SU-DHL-6 (cell line): Measurements from ENCODE around the gene IFI30.

ENCODE experiments used
- H2AFZ ChIP-seq: fragments of 200-600 bp; sonication (generic); 2 replicates; pipeline ENCODE4 v1.6.1; 2014; ENCODE audit warnings: low read depth, mild to moderate bottlenecking, moderate library complexity, mixed read lengths, antibody characterized with exemption, low read length; ENCODE audit not compliant: severe bottlenecking
- H3F3A ChIP-seq: fragments of 200-600 bp; shearing (Covaris generic); 2 replicates; pipeline ENCODE4 v1.6.0; 2016; ENCODE audit warnings: antibody characterized with exemption, mild to moderate bottlenecking; ENCODE audit not compliant: insufficient read depth
- H3K27ac ChIP-seq: fragments of 200-600 bp; sonication (generic); 2 replicates; pipeline ENCODE4 v1.5.1; 2016; ENCODE audit warnings: low read depth, mild to moderate bottlenecking, low read length, moderate library complexity, mixed read lengths
- H3K27me3 ChIP-seq: fragments of 200-600 bp; sonication (generic), shearing (Covaris generic); 2 replicates; pipeline ENCODE4 v1.6.0; 2014; ENCODE audit warnings: mild to moderate bottlenecking, low read length
- H3K36me3 ChIP-seq: fragments of 200-600 bp; sonication (generic); 2 replicates; pipeline ENCODE4 v1.6.1; 2014; ENCODE audit warnings: mild to moderate bottlenecking, low read length, mixed read lengths
- H3K4me2 ChIP-seq: fragments of 300-600, 200-600 bp; shearing (Covaris generic), sonication (generic); 2 replicates; pipeline ENCODE4 v1.6.0; 2014; ENCODE audit warnings: low read length, low read depth, mild to moderate bottlenecking; ENCODE audit not compliant: poor library complexity, severe bottlenecking
- H3K4me3 ChIP-seq: fragments of 200-600 bp; sonication (generic); 2 replicates; pipeline ENCODE4 v1.5.1; 2014; ENCODE audit warnings: antibody characterized with exemption, low read length, mild to moderate bottlenecking, mixed read lengths; ENCODE audit not compliant: insufficient read depth, poor library complexity, severe bottlenecking
- H3K79me2 ChIP-seq: fragments of 200-600 bp; sonication (generic); 2 replicates; pipeline ENCODE4 v1.6.1; 2014; ENCODE audit warnings: mild to moderate bottlenecking, low read length, moderate library complexity; ENCODE audit not compliant: insufficient read depth
- H3K9ac ChIP-seq: fragments of 200-600 bp; sonication (generic); 2 replicates; pipeline ENCODE4 v1.7.0; 2014; ENCODE audit warnings: mild to moderate bottlenecking, low read length
- H3K9me2 ChIP-seq: fragments of 200-600 bp; sonication (generic); replicated peaks from 2 replicates; pipeline ENCODE4 v1.6.1; 2014; ENCODE audit warnings: low read length; ENCODE audit not compliant: insufficient read depth
- H3K9me3 ChIP-seq: fragments of 200-600 bp; sonication (generic); 2 replicates; pipeline ENCODE4 v1.6.1; 2014; ENCODE audit warnings: low read length, mixed read lengths; ENCODE audit not compliant: insufficient read depth
- H4K20me1 ChIP-seq: fragments of 200-600 bp; sonication (generic); 2 replicates; pipeline ENCODE4 v1.6.1; 2014; ENCODE audit warnings: low read depth, mild to moderate bottlenecking, antibody characterized with exemption, low read length, moderate library complexity, mixed read lengths
- EZH2phosphoT487 ChIP-seq: fragments of 200-600 bp; sonication (generic), shearing (Covaris generic); conservative IDR thresholded peaks from 2 replicates; pipeline ENCODE4 v1.6.1; 2018; ENCODE audit warnings: mild to moderate bottlenecking, antibody characterized with exemption, low read length, moderate library complexity, mixed read lengths
- TF ChIP-seq, protein P1 (sequence below): fragments of 200-600 bp; sonication (generic); IDR thresholded peaks from one replicate; pipeline ENCODE4 v1.5.1; 2017; ENCODE audit warnings: antibody characterized with exemption, mild to moderate bottlenecking, low read length, moderate library complexity; ENCODE audit not compliant: insufficient read depth, poor library complexity, severe bottlenecking

The IFI30 gene

GRCh38 chr19:18218159-18218558 is 44.5 kb downstream of the IFI30 start:
- H3K9ac ChIP-seq: no peak overlapping the region
- H3K9me2 ChIP-seq: no peaks in the 10 kb centered on the region
- no peaks in the 10 kb centered on the region for H3K9me3 ChIP-seq
- H3K27ac ChIP-seq: no peak overlapping the region
- H3F3A ChIP-seq: 0 out of 2 replicates have a peak, but pooled peaks cover 6% of the 10 kb centered on the region
- H3K36me3 ChIP-seq: no peaks in the 10 kb centered on the region
- H3K79me2 ChIP-seq: no peaks in the 10 kb centered on the region
- no peak overlapping the region for H3K4me3 ChIP-seq
- H3K27me3 ChIP-seq: no peaks in the 10 kb centered on the region
- H2AFZ ChIP-seq: no peak overlapping the region
- no peak overlapping the region for H3K4me2 ChIP-seq
- no peaks in the 10 kb centered on the region for H4K20me1 ChIP-seq
- TF ChIP-seq EZH2phosphoT487: no peak
- TF ChIP-seq, protein P1, sequence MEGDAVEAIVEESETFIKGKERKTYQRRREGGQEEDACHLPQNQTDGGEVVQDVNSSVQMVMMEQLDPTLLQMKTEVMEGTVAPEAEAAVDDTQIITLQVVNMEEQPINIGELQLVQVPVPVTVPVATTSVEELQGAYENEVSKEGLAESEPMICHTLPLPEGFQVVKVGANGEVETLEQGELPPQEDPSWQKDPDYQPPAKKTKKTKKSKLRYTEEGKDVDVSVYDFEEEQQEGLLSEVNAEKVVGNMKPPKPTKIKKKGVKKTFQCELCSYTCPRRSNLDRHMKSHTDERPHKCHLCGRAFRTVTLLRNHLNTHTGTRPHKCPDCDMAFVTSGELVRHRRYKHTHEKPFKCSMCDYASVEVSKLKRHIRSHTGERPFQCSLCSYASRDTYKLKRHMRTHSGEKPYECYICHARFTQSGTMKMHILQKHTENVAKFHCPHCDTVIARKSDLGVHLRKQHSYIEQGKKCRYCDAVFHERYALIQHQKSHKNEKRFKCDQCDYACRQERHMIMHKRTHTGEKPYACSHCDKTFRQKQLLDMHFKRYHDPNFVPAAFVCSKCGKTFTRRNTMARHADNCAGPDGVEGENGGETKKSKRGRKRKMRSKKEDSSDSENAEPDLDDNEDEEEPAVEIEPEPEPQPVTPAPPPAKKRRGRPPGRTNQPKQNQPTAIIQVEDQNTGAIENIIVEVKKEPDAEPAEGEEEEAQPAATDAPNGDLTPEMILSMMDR: no peak

DNA sequence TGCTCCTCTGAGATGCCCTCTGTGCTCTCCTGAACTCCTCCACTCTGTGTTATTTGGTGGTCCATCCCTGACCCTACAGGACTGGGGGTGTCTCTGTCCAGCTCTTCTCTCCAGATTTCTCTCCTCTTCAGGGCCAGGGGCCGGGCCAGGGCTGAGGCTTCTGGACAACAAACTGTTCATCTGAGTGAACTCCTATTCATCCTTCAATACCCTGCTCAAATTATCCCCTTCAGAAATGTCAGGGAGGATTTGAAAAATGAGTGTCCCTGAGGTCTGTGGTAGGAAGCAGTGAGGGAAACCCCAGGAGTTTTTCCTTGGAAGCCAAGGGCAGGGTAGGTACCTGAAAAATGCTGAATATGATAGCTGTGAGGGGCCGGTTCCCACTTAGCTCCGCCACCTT is 45.0 kb downstream of the IFI30 start:
- Histone ChIP-seq H3K4me2 (no peak overlapping the region), H4K20me1 (no peaks in the 10 kb centered on the region), H3K9me2 (no peaks in the 10 kb centered on the region), H3K9ac (no peak overlapping the region), H3K79me2 (no peaks in the 10 kb centered on the region), H3K4me3 (no peak overlapping the region), H3K27me3 (no peaks in the 10 kb centered on the region), H2AFZ (no peak overlapping the region), H3K9me3 (no peaks in the 10 kb centered on the region), H3F3A (0 out of 2 replicates have a peak, but pooled peaks cover 6% of the 10 kb centered on the region), H3K36me3 (no peaks in the 10 kb centered on the region), H3K27ac (no peak overlapping the region)
- no peak for TF ChIP-seq EZH2phosphoT487
- TF ChIP-seq, protein P1: no peak

DNA sequence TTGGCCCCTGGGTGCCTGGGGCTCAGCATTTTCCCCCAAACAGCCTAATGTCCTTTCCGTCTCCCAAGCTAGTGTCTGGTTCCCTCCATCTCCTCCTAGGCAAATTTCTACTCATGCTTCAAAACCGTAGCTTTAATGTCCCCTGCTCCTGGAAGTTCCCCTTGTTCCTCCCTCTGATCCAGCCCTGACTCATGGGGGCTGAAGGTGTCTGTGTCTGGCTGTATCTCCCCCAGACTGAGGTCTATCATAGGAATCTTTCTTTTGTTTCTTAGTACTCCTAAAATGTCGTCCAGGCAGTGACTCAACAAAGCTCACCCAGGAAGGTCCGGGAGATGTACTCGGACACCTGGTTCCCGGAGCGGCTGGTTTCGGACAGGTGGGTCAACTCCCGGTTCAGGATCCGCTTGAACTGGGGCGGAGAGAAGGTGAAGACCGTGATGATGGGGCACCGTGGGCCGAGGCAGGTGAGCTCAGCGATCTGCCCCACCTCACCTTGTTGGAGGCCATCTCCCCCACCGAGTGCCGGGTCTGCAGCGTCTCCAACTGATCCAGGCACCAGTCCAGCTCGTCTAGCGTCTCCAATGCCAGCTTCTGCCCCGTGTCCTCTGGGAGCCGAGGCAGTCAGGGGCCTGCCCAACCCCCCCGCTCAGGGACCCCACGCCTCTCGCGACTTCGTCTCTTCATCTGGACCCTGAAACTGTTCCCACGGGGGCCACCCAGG is 46.5 kb downstream of the IFI30 start:
- TF ChIP-seq EZH2phosphoT487: no peak
- TF ChIP-seq, protein P1: no peak
- Histone ChIP-seq H3K36me3 (no peaks in the 10 kb centered on the region), H3K9ac (no peak overlapping the region), H2AFZ (no peak overlapping the region), H3F3A (0 out of 2 replicates have a peak, but pooled peaks cover 6% of the 10 kb centered on the region), H3K79me2 (no peaks in the 10 kb centered on the region), H3K27ac (no peak overlapping the region), H4K20me1 (no peaks in the 10 kb centered on the region), H3K4me2 (no peak overlapping the region), H3K27me3 (no peaks in the 10 kb centered on the region), H3K9me2 (no peaks in the 10 kb centered on the region), H3K9me3 (no peaks in the 10 kb centered on the region), H3K4me3 (no peak overlapping the region)
